Endothelial cell of umbilical vein (primary cell): ENCODE measurements around the gene MIER2. TPM values are rescaled to one million over a fixed set of nuclear protein-coding genes. Genes with fewer than 3 reads are reported as not detected.
A peak's percentile ranks its signal among the peaks of the same experiment; 100 is the strongest.

Experiments used
- BruUV-seq: library from RNA; stranded (reverse); fragments of 400-500 nt; replicated peaks from 2 replicates; lab custom pipeline; 2021; lab: Mats Ljungman, UMichigan
- CTCF ChIA-PET: fragments of 300-600, 350-600 bp; sonication (Branson Sonifier 250); formaldehyde crosslinking; loops from one replicate; lab custom pipeline; 2021; ENCODE audit warnings: antibody characterized with exemption, inconsistent platforms; lab: Charles Lee
- POLR2A ChIA-PET: fragments of 300-600, 350-600 bp; sonication (Branson Sonifier 250); formaldehyde crosslinking; loops from one replicate; lab custom pipeline; 2021; ENCODE audit warnings: antibody characterized with exemption, inconsistent platforms; lab: Charles Lee
- DNase-seq: peaks from one replicate; pipeline ENCODE4 v3.0.0-alpha.2; 2011; ENCODE audit warnings: low read depth, low spot score
- FAIRE-seq: peaks from 2 replicates; lab custom pipeline; 2011; peaks lifted over from hg19 to GRCh38; lab: Jason Lieb, UNC
- H2AFZ ChIP-seq: 2 replicates; pipeline ENCODE4 v1.6.0; 2012; ENCODE audit warnings: low read depth, low read length, control low read depth, inconsistent platforms
- H3K27ac ChIP-seq: 2 replicates; pipeline ENCODE4 v1.5.1; 2011; ENCODE audit warnings: low read depth, mild to moderate bottlenecking, control low read depth, low read length, moderate library complexity; ENCODE audit not compliant: insufficient read depth
- H3K27me3 ChIP-seq, 2 experiments: 2 replicates each; pipeline versions ENCODE4 v1.6.0 to v1.6.1; 2011; ENCODE audit warnings: low read length in 2 of 2, mixed read lengths in 1 of 2; ENCODE audit not compliant: control insufficient read depth in 2 of 2, insufficient read depth in 2 of 2
- H3K36me3 ChIP-seq, 2 experiments: 2 replicates in 1 of 2; 3 replicates in 1 of 2; pipeline ENCODE4 v1.5.1; 2011; ENCODE audit warnings: low read length in 2 of 2, mild to moderate bottlenecking in 1 of 2, moderate library complexity in 1 of 2; ENCODE audit not compliant: control insufficient read depth in 2 of 2, insufficient read depth in 2 of 2; ENCODE audit errors: extremely low read depth in 1 of 2
- H3K4me1 ChIP-seq: 3 replicates; pipeline ENCODE4 v1.5.1; 2011; ENCODE audit warnings: mild to moderate bottlenecking, low read length; ENCODE audit not compliant: control insufficient read depth, insufficient read depth; ENCODE audit errors: extremely low read depth
- H3K4me2 ChIP-seq: 2 replicates; pipeline ENCODE4 v1.6.1; 2011; ENCODE audit warnings: low read length, control low read depth, mixed read lengths; ENCODE audit not compliant: insufficient read depth
- H3K4me3 ChIP-seq, 3 experiments: fragments of 200-600 bp in 1 of 3; sonication (generic), shearing (Covaris generic) in 1 of 3; replicated peaks in 1 of 3; 2 replicates each; pipeline ENCODE4 v1.5.1; 2011 to 2016; ENCODE audit warnings: control low read depth in 3 of 3, low read length in 3 of 3, mild to moderate bottlenecking in 2 of 3, inconsistent platforms in 1 of 3, low read depth in 1 of 3, moderate library complexity in 1 of 3; ENCODE audit not compliant: insufficient read depth in 1 of 3
- H3K79me2 ChIP-seq: 2 replicates; pipeline ENCODE4 v1.6.0; 2012; ENCODE audit warnings: low read length, inconsistent platforms; ENCODE audit not compliant: control insufficient read depth, insufficient read depth
- H3K9ac ChIP-seq: replicated peaks from 2 replicates; pipeline ENCODE3; 2011; ENCODE audit warnings: low read length, control low read depth; ENCODE audit not compliant: insufficient read depth; ENCODE audit errors: extremely low read depth
- H3K9me1 ChIP-seq: replicated peaks from 3 replicates; pipeline ENCODE4 v1.6.0; 2011; ENCODE audit warnings: mild to moderate bottlenecking, low read length; ENCODE audit not compliant: control insufficient read depth, insufficient read depth; ENCODE audit errors: extremely low read depth
- H3K9me3 ChIP-seq: replicated peaks from 2 replicates; pipeline ENCODE4 v1.5.1; 2012; ENCODE audit warnings: low read length, inconsistent platforms; ENCODE audit not compliant: control insufficient read depth, insufficient read depth
- H4K20me1 ChIP-seq: replicated peaks from 2 replicates; pipeline ENCODE3; 2011; ENCODE audit warnings: mild to moderate bottlenecking, low read length; ENCODE audit not compliant: control insufficient read depth, insufficient read depth; ENCODE audit errors: extremely low read depth
- CTCF ChIP-seq, 2 donors: IDR thresholded peaks; 1 replicate in 1 of 2; 2 replicates in 1 of 2; pipeline ENCODE4 v1.5.1; 2011; ENCODE audit warnings: low read length in 2 of 2, mild to moderate bottlenecking in 2 of 2, moderate library complexity in 2 of 2, control low read depth in 1 of 2, inconsistent platforms in 1 of 2, low read depth in 1 of 2; ENCODE audit not compliant: insufficient read depth in 1 of 2; ENCODE audit errors: extremely low read depth in 1 of 2
- EZH2 ChIP-seq: IDR thresholded peaks from 2 replicates; pipeline ENCODE4 v1.6.1; 2012; ENCODE audit warnings: borderline replicate concordance, low read depth, mild to moderate bottlenecking, moderate library complexity, low read length, inconsistent platforms; ENCODE audit not compliant: severe bottlenecking
- FOS ChIP-seq: IDR thresholded peaks from 2 replicates; pipeline ENCODE4 v1.6.1; 2011; ENCODE audit warnings: mild to moderate bottlenecking, low read length, moderate library complexity, borderline replicate concordance; ENCODE audit not compliant: insufficient read depth
- GATA2 ChIP-seq: IDR thresholded peaks from 2 replicates; pipeline ENCODE4 v1.7.0; 2011; ENCODE audit warnings: low read depth, mild to moderate bottlenecking, moderate library complexity, mixed read lengths, low read length; ENCODE audit not compliant: insufficient read length, insufficient read depth
- JUN ChIP-seq: IDR thresholded peaks from 2 replicates; pipeline ENCODE4 v1.6.1; 2011; ENCODE audit warnings: borderline replicate concordance, low read depth; ENCODE audit not compliant: insufficient read length, insufficient read depth
- MYC ChIP-seq: IDR thresholded peaks from one replicate; pipeline ENCODE4 v1.6.1; 2011; ENCODE audit warnings: mild to moderate bottlenecking, low read depth, low read length
- POLR2A ChIP-seq: IDR thresholded peaks from 2 replicates; pipeline ENCODE4 v1.6.1; 2012; ENCODE audit warnings: low read depth, mild to moderate bottlenecking, control low read depth, low read length
- POLR2AphosphoS5 ChIP-seq: IDR thresholded peaks from 2 replicates; pipeline ENCODE4 v1.6.1; 2012; ENCODE audit warnings: low read depth, mild to moderate bottlenecking, control low read depth, low read length, moderate library complexity; ENCODE audit not compliant: insufficient read depth
- dilution Hi-C: fragments of 300-500 bp; cut with MboI; formaldehyde crosslinking; loops from one replicate; pipeline ENCODE4 v1.15.0; 2019; ENCODE audit warnings: low sequenced_read_pairs; ENCODE audit not compliant: extremely low pct_ligation_motif_present
- intact Hi-C: fragments of 100-400 bp; cut with micrococcal nuclease; formaldehyde crosslinking; loops from one replicate; pipeline ENCODE4 v1.10.0; 2022
- polyA plus RNA-seq, 4 experiments: library from polyadenylated mRNA; depleted of rRNA in 3 of 4; stranded (reverse) in 3 of 4; unstranded in 1 of 4; fragments of >200 nt; gene quantifications; 2 replicates each; pipeline versions ENCODE4 v1.2.1 to v1.2.3, GENCODE V29; 2011 to 2012; ENCODE audit warnings: missing spikeins in 1 of 4
- total RNA-seq: library from RNA; stranded (reverse); gene quantifications from 2 replicates; pipeline ENCODE4 v1.2.3, GENCODE V29; 2021
- TF ChIP-seq, protein P1 (sequence below): IDR thresholded peaks from 2 replicates; pipeline ENCODE4 v1.6.1; 2011; ENCODE audit not compliant: insufficient read depth, insufficient read length

Gene MIER2
- total and polyA plus RNA-seq, 2 donors (not counting 3 experiments of a cell fraction or from before 2014, with no cell fraction given), result 20.3 to 44.9 TPM

- no peaks in the 10 kb centered on the region for H3K9me3 ChIP-seq
- no peaks in the 10 kb centered on the region for H4K20me1 ChIP-seq
- no peak overlapping the region for H2AFZ ChIP-seq
- ChIA-PET CTCF (no interaction called here), POLR2A (no interaction called here)
- no peak for DNase-seq
- dilution Hi-C loops (no loop called here), intact Hi-C loops (loop anchor here (5.0 to 10.0 kb wide), 2 partner anchors 47 to 146 kb away; partner anchors contain the start of gene PLPP2)
- H3K27me3 ChIP-seq, result no peaks in the 10 kb centered on the region
- H3K9ac ChIP-seq, result no peak overlapping the region
- peaks cover 71% of the 10 kb centered on the region for H3K79me2 ChIP-seq
- H3K4me1 ChIP-seq, result peaks cover 37% of the 10 kb centered on the region
- no peaks in the 10 kb centered on the region for H3K36me3 ChIP-seq
- no peak for TF ChIP-seq GATA2
- TF ChIP-seq MYC, result no peak
- TF ChIP-seq, protein P1, sequence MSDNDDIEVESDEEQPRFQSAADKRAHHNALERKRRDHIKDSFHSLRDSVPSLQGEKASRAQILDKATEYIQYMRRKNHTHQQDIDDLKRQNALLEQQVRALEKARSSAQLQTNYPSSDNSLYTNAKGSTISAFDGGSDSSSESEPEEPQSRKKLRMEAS, result no peak
- TF ChIP-seq EZH2, result no peak
- TF ChIP-seq CTCF (IDR thresholded peaks at IDR 0.05; ENCODE audit: extremely low read depth in 1 of 2, insufficient read depth in 1 of 2, low read depth in 1 of 2, low read length in 2 of 2), result no peak
- no peak for TF ChIP-seq JUN
- TF ChIP-seq FOS, result no peak
- no peak for TF ChIP-seq POLR2AphosphoS5
- TF ChIP-seq POLR2A, result no peak
- no peaks in the 10 kb centered on the region for H3K9me1 ChIP-seq
- peak overlapping the region; percentile 88 for H3K4me2 ChIP-seq
- no peak overlapping the region for H3K4me3 ChIP-seq
- no TSS peak for BruUV-seq
- H3K27ac ChIP-seq, result peak overlapping the region; percentile 63
- no peak for FAIRE-seq
These were observed 3.0 kb downstream of the MIER2 start for GRCh38 chr19:341386-342127.
